GM10248 (cell line): Measurements from ENCODE around the gene PLB1.

Source experiments
- CTCF ChIA-PET: fragments of 300-600 bp; sonication (Branson Sonifier 250); formaldehyde crosslinking; extraction: SDS; loops from one replicate; lab custom pipeline; 2021; ENCODE audit warnings: antibody characterized with exemption; lab: Yijun Ruan, JAX
- POLR2A ChIA-PET: fragments of 350-650 bp; sonication (Branson Sonifier 250); formaldehyde crosslinking; extraction: SDS; loops from one replicate; lab custom pipeline; 2020; ENCODE audit warnings: antibody characterized with exemption; lab: Yijun Ruan, JAX
- DNase-seq: peaks from one replicate; pipeline ENCODE4 v3.0.0; 2012; ENCODE audit errors: extremely low spot score
- CTCF ChIP-seq: IDR thresholded peaks from 2 replicates; pipeline ENCODE4 v1.5.1; 2012; ENCODE audit warnings: mild to moderate bottlenecking, low read depth; ENCODE audit errors: extremely low read depth, missing control alignments, control extremely low read depth

PLB1 gene

GRCh38 chr2:28648671-28649395 lies 153.0 kb downstream of the PLB1 start:
- no peak for DNase-seq
- ChIA-PET CTCF (interaction anchor here (1.2 kb wide), 1 partner anchor 23 kb away, joined by 3 read pairs; no protein-coding TSS in a partner anchor), POLR2A (no interaction called here)
- TF ChIP-seq CTCF: no peak

- peak; percentile 53 for DNase-seq
- POLR2A ChIA-PET: no interaction called here
- no peak for TF ChIP-seq CTCF
- CTCF ChIA-PET: interaction anchor here (1.8 kb wide), 1 partner anchor 55 kb away, joined by 6 read pairs; no protein-coding TSS in a partner anchor
Measured at GRCh38 chr2:28649481-28650265, 153.8 kb downstream of the PLB1 start.

- TF ChIP-seq CTCF: no peak
Measured at GRCh38 chr2:28650266-28650584, 154.4 kb downstream of the PLB1 start.

GRCh38 chr2:28652217-28652616 lies 156.4 kb downstream of the PLB1 start:
- DNase-seq: no peak
- POLR2A ChIA-PET: no interaction called here
- no peak for TF ChIP-seq CTCF
- CTCF ChIA-PET: no interaction called here

More at GRCh38 chr2:28650266-28650584, 154.4 kb downstream of the PLB1 start:
- ChIA-PET CTCF (interaction anchor here (1.8 kb wide), 1 partner anchor 56 kb away, joined by 6 read pairs; no protein-coding TSS in a partner anchor), POLR2A (interaction anchor here (0.6 kb wide), 1 partner anchor 84 kb away, joined by 6 read pairs; no protein-coding TSS in a partner anchor)
- DNase-seq: no peak

GRCh38 chr2:28653892-28654662 lies 158.2 kb downstream of the PLB1 start:
- CTCF ChIA-PET: no interaction called here

More at GRCh38 chr2:28653892-28654662, 158.2 kb downstream of the PLB1 start:
- no peak for TF ChIP-seq CTCF
- POLR2A ChIA-PET: no interaction called here
- DNase-seq: no peak
